HG03442 (cell line): ENCODE results near the gene ARHGEF4.

Experiments
- ATAC-seq: cut with Tn5 transposase; IDR thresholded peaks from one replicate; pipeline ENCODE4 v1.9.1; 2021; ENCODE audit warnings: mild to moderate bottlenecking, moderate library complexity; ENCODE audit not compliant: unreplicated experiment

Gene ARHGEF4

GRCh38 chr2:130849896-130850787, 13.4 kb downstream of the ARHGEF4 start:
- ATAC-seq = no peak

DNA sequence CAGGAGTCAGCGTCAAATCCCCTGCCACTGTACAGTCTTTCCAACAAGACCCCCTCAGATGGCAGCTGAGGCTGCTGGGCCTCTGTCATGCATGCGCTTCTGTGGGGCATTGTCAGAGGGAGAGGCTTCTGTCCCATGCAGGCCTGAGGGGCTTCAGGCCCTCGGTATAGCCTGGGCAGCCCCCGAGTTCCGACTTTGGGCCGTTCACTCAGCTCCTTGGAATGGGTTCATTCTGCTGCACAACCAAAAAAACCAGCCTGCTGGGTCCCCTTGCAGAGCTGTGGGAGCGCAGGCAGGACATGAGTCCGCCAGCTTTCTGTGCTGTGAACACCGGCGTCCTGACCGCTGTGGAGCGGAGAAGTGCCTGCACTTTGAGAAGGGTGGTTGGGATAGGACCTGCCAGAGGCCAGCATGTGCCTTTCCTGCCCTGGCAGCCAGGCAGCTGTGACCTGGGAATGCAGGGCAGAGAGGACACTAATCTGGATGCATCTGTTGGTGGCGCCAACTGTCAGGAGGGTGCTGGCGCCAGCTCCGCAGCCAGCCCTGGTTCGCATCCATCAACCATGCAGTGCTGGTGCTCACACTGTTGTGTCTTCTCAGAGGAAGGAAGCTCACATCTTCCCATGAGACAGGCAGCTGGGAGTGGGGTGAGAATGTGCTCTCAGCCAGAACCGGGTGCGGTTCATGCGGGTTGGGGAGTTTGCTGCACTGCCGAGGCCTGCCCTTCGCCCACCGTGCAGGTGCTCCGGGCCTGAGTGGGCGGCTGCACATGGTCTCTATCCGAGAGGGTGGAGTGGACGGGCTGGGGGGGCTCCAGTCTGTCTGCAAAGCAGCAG, 14.3 kb downstream of the ARHGEF4 start:
- ATAC-seq = no peak

- no peak for ATAC-seq
Observed at GRCh38 chr2:130851624-130852382, 15.1 kb downstream of the ARHGEF4 start.

DNA sequence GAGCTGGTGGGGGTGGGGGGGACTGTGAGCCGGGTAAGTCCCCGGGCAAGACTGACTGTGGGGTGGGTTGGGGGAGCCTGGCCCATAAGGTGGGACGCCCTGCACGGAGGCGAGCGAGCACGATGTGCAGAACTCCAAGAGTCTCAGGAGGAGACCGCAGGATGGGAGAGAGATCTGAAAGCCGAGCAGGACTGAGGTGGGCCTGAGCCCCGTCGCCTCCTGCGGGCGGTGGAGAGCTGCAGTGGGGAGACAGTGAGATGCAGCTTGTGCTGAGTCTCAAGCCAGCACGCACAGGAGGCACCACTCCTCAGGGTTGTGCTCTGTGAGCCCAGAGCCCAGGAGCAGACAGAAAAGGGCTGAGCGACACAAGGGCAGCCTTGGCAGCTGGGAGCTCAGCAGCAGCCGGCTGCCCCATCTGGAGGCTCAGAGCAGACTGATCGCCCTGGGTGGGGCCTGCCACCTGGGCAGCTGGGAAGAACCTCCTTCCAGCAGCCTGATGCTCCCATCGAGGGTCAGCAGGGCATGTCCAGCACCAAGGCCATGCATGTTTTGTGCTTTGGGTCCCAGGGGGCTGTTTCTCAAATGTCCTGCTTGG, 15.9 kb downstream of the ARHGEF4 start:
- ATAC-seq = no peak

DNA sequence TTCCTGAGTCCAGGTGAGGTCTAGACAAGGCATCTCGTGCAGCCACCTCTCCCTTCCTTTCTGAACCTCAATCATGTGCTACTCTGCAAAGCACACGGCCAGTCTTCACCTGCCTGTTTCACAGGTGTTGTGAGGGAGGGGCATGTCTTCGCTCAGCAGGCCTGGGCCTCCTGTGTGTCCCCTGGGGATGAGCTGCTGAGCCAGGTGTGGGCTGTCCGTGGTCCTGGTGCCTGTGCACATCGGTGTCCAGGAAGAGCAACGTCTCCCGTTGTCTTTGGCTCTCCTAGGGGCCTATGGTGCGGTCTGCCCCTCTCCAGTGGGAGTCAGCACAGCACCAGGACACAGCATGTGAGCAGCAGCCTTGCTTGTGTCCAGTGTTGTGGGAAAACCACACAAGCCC, 16.7 kb downstream of the ARHGEF4 start:
- ATAC-seq = no peak

DNA sequence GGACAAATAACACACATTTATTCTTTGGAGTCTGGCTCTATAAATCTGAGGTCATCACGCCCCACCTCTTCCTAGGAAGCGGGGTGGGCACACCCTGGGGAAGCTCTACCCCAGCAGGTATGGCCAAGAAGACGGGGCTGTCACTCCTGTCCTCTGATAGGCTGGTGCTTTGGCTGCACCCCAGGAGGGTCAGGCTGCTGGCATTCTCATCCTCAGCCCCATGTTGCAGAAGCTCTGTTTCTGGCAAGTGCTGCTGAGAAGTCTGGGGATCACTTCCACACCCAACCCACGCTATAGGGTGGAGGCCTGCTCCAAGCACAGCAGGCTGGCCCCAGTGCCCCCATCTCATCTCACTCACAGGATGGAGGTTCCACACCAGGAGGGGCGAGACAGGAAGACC, 17.6 kb downstream of the ARHGEF4 start:
- no peak for ATAC-seq

DNA sequence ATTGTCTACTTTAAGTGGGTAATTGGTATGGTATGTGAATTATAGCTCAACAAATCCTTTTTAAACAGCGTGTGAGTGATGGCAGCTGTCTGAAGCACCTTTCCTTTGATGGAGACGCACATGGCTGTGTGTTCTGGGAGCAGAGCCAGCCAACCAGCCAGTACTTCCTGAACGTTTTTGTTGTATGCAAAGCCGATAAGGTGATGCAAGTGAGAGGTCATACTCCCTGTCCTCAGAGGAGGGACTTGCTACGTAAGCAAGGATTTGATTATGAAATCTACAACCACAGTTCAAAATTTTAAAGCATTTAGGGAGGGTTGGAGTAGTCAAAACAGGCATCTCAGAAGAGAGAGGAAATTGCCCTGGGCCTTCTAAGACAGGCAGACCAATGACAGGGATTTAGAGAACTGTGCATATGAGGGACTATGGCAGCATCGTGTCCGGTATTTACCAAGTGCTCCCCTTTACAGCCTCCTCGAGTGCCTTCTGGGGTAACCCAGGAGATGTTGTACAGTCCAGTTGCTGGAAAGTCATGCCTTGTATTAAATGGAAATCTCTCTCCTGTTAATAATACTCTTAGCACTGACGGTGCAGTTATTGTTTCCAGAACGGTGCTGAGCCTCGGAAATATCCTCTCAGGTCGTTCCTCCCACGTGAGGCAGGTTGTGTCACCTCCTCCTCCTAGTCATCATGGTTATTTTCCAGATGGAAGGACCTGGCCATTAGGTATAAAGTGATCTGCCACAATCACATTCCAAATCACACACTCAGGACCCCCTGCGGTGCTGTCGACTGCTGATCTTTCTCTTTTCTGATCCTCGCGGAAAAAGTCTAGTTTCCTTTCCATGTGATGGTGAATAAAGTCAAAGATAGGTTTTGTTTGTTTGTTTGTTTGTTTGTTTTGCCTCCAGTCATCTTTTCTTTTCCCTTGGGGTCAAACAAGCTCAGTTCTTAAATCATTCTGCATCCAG, 28.4 kb downstream of the ARHGEF4 start:
- no peak for ATAC-seq

DNA sequence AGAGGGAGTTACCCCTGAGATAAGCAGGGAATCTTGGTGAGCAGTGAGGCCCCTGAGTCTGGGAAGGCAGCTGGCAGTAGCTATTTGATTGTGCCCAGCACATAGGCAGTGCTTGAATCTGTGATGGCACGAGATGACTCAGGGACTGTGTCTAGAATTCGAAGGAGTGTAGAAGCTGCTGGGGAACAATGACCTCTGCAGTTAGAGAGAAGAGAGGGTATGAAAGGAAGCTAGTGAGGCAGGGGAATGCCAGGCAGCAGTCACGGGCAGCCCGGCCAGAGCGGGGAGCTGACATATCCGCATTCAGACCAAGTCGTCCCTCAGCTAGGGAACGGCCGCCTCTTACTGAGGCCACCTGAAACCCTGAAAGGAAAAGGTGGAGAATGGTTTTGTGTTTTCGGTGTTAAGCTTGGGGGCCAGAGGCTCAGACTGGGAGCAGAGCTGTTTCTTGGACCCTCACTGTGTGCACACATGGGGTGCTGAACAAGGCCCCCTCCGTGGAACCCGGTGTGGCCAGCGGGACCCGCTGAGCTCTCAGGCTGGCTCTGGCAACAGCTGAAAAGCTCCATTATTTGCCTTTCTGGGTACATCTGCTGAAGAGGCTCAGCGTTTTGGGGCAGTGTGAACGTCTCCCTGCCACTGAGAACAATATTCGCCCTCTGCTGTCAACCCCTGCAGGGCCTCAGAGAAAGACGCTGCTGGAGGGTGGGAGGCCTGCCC, 32.9 kb downstream of the ARHGEF4 start:
- ATAC-seq = no peak

DNA sequence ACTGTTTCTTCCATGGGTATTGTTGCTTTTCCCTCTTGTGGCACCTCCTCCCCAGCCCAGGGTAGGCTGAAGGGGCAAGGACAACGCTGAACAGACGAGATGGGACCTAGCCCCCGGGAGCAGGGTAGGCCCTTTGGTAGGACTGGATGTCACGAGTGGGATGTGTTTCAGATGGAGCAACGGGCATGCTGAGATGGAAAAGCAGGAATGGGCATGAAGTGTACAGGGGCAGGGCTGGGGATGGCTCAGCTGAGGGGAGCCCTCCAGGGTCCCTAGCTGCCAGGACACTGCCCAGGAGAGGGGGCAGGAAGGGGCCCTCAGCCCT, 33.4 kb downstream of the ARHGEF4 start:
- ATAC-seq = no peak

DNA sequence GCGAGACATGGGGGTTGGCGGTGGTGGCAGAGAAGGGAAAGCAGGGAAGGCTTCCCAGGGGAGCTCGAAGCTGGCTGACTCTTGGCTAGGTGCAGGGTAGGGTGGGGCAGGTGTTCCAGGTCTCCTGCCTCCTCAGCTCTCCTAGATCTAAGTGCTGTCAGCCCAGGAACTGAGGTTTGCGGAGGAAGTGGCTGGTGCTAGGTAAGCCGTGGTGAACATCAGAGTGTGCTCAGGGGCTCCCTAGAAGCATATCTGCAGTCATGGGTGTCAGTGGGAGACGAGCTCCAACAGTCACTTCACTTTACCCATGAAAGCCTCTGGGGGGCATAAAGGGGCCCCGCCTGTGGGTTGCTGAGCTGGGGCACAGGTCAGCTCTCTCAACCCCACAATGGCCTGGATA, 34.1 kb downstream of the ARHGEF4 start:
- ATAC-seq = no peak

GRCh38 chr2:130871843-130872740, 35.4 kb downstream of the ARHGEF4 start:
- ATAC-seq = no peak

DNA sequence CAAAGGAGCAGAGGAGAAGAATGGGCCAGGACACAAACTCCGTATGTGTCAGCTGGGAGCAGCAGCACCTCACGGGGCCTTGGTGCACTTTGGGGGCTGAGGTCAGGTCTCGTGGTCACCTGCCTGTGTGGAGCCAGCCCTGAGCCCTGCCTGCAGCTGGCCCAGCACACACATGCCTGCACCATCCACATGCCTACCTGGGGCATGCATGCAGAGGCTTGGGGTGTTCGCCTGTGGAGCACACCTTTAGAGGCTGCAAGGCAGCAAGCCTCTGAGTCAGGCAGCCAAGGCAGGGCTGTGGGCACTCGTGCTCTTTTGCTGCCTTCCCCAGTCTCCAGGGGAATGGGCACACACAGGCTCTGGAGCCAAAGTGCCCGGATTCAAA, 36.0 kb downstream of the ARHGEF4 start:
- ATAC-seq = no peak

DNA sequence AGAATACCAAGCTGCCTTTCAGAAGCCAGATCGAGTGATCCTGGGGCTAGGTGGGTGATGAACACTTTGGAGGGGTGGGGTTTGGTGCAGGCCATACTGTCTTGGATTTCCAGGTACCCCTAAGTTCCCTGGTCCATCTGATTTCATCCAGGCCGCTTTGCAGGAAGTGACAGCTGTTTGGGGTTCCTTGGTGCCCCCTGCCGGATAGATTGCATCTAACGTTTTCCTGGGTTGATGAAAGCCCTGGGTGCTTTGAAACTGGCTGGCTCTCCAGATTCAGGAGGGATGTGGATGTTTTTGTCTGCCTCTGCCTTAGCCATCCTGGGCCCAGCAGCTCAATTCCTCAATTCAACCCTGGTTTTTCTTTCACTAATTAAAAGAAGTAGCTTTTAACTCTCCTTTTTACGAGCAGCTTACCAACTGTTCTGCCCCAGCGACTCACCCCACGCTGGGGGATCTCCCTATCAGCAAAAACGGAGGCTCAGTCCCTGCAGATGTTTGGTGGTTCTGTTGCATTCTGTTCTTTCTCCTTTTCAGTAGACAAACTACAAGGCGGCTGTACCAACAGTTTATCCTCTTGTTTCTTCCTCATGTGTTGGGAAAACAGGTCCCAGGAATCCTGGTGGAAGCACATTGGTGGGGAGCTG, 37.1 kb downstream of the ARHGEF4 start:
- peak; percentile 88 for ATAC-seq

- ATAC-seq = no peak
Observed at GRCh38 chr2:130874512-130874911, 37.8 kb downstream of the ARHGEF4 start.

DNA sequence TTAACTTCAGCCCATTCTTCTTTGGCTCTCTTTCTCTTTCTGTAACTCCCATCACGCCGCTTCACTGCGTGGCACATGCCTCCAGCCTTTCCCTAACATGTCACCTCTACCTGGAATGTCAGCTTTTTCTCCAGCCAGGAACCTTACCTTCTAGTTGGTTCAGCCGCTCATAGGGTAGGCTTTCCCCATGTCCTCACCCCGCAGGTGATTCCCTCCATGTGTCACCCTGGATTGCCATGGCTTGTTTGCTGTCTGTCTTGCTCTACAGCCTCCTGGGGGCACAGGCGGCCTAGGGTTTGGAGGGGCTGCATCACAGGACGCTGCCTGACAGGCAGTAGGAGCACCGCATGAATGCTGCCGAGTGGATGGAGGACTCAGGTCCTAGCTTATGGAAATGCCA, 39.2 kb downstream of the ARHGEF4 start:
- no peak for ATAC-seq

DNA sequence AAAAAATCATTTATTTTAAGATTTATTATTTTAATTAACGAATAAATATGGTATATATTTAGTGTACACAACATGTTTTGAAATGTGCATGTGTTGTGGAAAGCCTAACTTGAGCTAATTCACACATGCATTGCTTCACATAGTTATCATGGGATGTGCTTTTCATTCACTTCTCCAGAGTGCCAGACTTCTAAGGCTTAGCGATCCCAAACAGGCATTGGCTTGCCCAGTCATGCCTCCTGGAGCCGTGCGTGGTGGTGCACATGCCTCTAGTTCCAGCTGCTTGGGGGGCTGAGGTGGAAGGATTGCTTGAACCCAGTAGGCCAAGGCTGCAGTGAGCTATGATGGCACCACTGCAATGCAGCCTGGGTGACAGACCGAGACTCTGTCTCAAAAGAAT, 40.5 kb downstream of the ARHGEF4 start:
- ATAC-seq = no peak

GRCh38 chr2:130878316-130878715, 41.6 kb downstream of the ARHGEF4 start:
- ATAC-seq = no peak

- ATAC-seq = no peak
Observed at GRCh38 chr2:130878933-130879332, 42.2 kb downstream of the ARHGEF4 start.
